GM21717 (cell line): ENCODE measurements around the gene BDKRB1.

Experiments
- ATAC-seq: cut with Tn5 transposase; IDR thresholded peaks from one replicate; pipeline ENCODE4 v1.9.1; 2021; ENCODE audit warnings: mild to moderate bottlenecking, moderate library complexity; ENCODE audit not compliant: unreplicated experiment

Gene BDKRB1

GRCh38 chr14:96277890-96278289 is 21.9 kb downstream of the BDKRB1 start:
- ATAC-seq, result no peak

- no peak for ATAC-seq
These were observed 23.6 kb downstream of the BDKRB1 start for GRCh38 chr14:96279564-96279963.

GRCh38 chr14:96280104-96280503 is 24.1 kb downstream of the BDKRB1 start:
- no peak for ATAC-seq

- no peak for ATAC-seq
These were observed 25.5 kb downstream of the BDKRB1 start for GRCh38 chr14:96281486-96281885.

GRCh38 chr14:96284008-96284407 is 28.0 kb downstream of the BDKRB1 start:
- no peak for ATAC-seq

- ATAC-seq, result no peak
These were observed 28.4 kb downstream of the BDKRB1 start for GRCh38 chr14:96284430-96284829.

- no peak for ATAC-seq
These were observed 29.7 kb downstream of the BDKRB1 start for GRCh38 chr14:96285667-96286066.

GRCh38 chr14:96286251-96286650 is 30.2 kb downstream of the BDKRB1 start:
- ATAC-seq, result no peak

GRCh38 chr14:96287856-96288255 is 31.8 kb downstream of the BDKRB1 start:
- ATAC-seq, result no peak

GRCh38 chr14:96294246-96294645 is 38.2 kb downstream of the BDKRB1 start:
- no peak for ATAC-seq

- no peak for ATAC-seq
These were observed 41.0 kb downstream of the BDKRB1 start for GRCh38 chr14:96297000-96297399.

GRCh38 chr14:96297997-96298515 is 42.0 kb downstream of the BDKRB1 start:
- ATAC-seq, result no peak

- no peak for ATAC-seq
These were observed 43.4 kb downstream of the BDKRB1 start for GRCh38 chr14:96299441-96299840.

GRCh38 chr14:96303981-96304380 is 48.0 kb downstream of the BDKRB1 start:
- ATAC-seq, result no peak

- ATAC-seq, result no peak
These were observed 48.9 kb downstream of the BDKRB1 start for GRCh38 chr14:96304956-96305355.

- no peak for ATAC-seq
These were observed 51.4 kb downstream of the BDKRB1 start for GRCh38 chr14:96307434-96307833.

GRCh38 chr14:96309133-96309895 is 53.3 kb downstream of the BDKRB1 start:
- no peak for ATAC-seq

GRCh38 chr14:96309896-96310330 is 53.9 kb downstream of the BDKRB1 start:
- no peak for ATAC-seq

GRCh38 chr14:96310906-96311305 is 54.9 kb downstream of the BDKRB1 start:
- no peak for ATAC-seq
